Colonic mucosa (tissue), 4 donors: ENCODE measurements around the gene BRCA1. TPM values are rescaled to one million over a fixed set of nuclear protein-coding genes. Genes with fewer than 3 reads are reported as not detected.
"Not testable (repeated sequence)": the region's sequence is repeated elsewhere in the genome, so short reads cannot be mapped to it uniquely, and the experiment has no call there.

Experiments used
- DNase-seq: peaks from one replicate; pipeline ENCODE4 v3.0.0-alpha.2; 2020
- H3K27ac ChIP-seq: fragments of 200-600 bp; one replicate; pipeline ENCODE4 v1.8.0; 2021
- H3K27me3 ChIP-seq: fragments of 200-600 bp; one replicate; pipeline ENCODE4 v1.8.0; 2021
- H3K36me3 ChIP-seq: fragments of 200-600 bp; one replicate; pipeline ENCODE4 v1.8.0; 2021
- H3K4me1 ChIP-seq: fragments of 200-600 bp; one replicate; pipeline ENCODE4 v1.8.0; 2021; ENCODE audit warnings: mild to moderate bottlenecking
- H3K4me3 ChIP-seq: fragments of 200-600 bp; one replicate; pipeline ENCODE4 v1.8.0; 2021
- H3K9ac ChIP-seq, 2 donors: one replicate each; pipeline ENCODE4 v1.7.0; 2013; ENCODE audit warnings: control low read depth in 2 of 2, low read depth in 2 of 2, low read length in 2 of 2
- H3K9me3 ChIP-seq: fragments of 200-600 bp; one replicate; pipeline ENCODE4 v1.8.0; 2021
- CTCF ChIP-seq: fragments of 200-600 bp; IDR thresholded peaks from one replicate; pipeline ENCODE4 v1.8.0; 2022; ENCODE audit warnings: antibody characterized with exemption, mild to moderate bottlenecking
- intact Hi-C: fragments of 100-400 bp; cut with DNase I; formaldehyde crosslinking; loops from one replicate; pipeline ENCODE4 v1.14.1; 2022
- total RNA-seq, 2 donors: library from RNA; stranded (reverse); fragmentation: NEBNext Ultra II Directional in 1 of 2; extraction: Animal tissue kit (Norgen Biotek cat#: 25700) in 1 of 2; gene quantifications; one replicate each; pipeline ENCODE4 v1.2.1, GENCODE V29; 2021
- donor health status: healthy.
- donor health status: DM: no; HTN: no; CAD: no.
- donor health status: DM: no; HTN: no; CAD: no.

Gene BRCA1
- total RNA-seq, 2 donors from 2014 or later = 9.5 to 44.1 TPM

DNA sequence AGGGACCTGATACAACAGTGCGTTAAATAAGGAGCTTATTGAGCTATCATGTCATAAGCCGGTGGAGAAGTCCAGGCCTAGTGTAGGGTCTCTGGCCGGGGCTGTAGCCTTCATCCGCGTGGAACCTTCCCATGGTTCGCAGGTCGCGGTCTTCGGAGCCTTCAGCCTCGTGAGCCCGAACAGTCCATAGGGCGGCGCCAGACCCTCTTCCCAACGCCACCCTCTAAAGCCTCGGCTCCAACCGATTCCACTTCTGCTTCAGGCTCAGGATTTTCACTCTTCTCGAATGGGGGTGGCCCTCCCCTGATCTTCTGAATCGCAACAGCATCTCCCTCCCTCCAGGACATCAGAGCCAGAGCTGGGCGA, 10.3 kb upstream of the BRCA1 start:
- H3K4me1 ChIP-seq = no peaks in the 10 kb centered on the region
- H3K36me3 ChIP-seq = no peaks in the 10 kb centered on the region
- intact Hi-C loops = no loop called here
- H3K27ac ChIP-seq = no peak overlapping the region
- H3K27me3 ChIP-seq = no peaks in the 10 kb centered on the region
- no peak for TF ChIP-seq CTCF
- no peak overlapping the region for H3K4me3 ChIP-seq
- no peak overlapping the region for H3K9ac ChIP-seq
- DNase-seq = no peak
- no peaks in the 10 kb centered on the region for H3K9me3 ChIP-seq

GRCh38 chr17:43134774-43135453, 9.8 kb upstream of the BRCA1 start:
- H3K4me1 ChIP-seq = no peaks in the 10 kb centered on the region
- no peaks in the 10 kb centered on the region for H3K36me3 ChIP-seq
- H3K27me3 ChIP-seq = no peaks in the 10 kb centered on the region
- H3K4me3 ChIP-seq = no peak overlapping the region
- DNase-seq = no peak
- intact Hi-C loops = no loop called here
- H3K9me3 ChIP-seq = no peaks in the 10 kb centered on the region
- H3K9ac ChIP-seq = no peak overlapping the region
- TF ChIP-seq CTCF = no peak
- no peak overlapping the region for H3K27ac ChIP-seq

DNA sequence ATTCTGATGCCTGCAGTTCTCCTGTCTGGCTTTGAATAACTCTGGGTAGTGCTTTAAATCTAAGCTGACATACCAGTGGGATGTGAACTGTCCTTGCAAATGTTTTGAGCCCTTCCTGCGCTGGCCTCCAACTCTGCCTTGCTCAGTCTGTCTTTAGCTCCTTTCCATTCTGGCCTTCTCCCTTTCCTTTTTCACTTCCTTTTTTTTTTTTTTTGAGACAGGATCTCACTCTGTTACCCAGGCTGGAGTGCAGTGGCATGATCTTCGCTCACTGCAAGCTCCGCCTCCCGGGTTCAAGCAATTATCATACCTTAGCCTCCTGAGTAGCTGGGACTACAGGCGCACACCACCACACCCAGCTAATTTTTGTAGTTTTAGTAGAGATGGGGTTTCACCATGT, 8.3 kb upstream of the BRCA1 start:
- H3K4me3 ChIP-seq, DNase-seq, H3K9ac ChIP-seq, H3K27ac ChIP-seq, H3K36me3 ChIP-seq, intact Hi-C loops, H3K4me1 ChIP-seq, H3K27me3 ChIP-seq, H3K9me3 ChIP-seq: not testable (repeated sequence)

GRCh38 chr17:43132117-43132516, 7.0 kb upstream of the BRCA1 start:
- H3K4me1 ChIP-seq = no peaks in the 10 kb centered on the region
- no peak overlapping the region for H3K4me3 ChIP-seq
- no peaks in the 10 kb centered on the region for H3K9me3 ChIP-seq
- H3K36me3 ChIP-seq = no peaks in the 10 kb centered on the region
- no peaks in the 10 kb centered on the region for H3K27me3 ChIP-seq
- no peak for DNase-seq
- TF ChIP-seq CTCF = no peak
- no peak overlapping the region for H3K9ac ChIP-seq
- intact Hi-C loops = no loop called here
- no peak overlapping the region for H3K27ac ChIP-seq

DNA sequence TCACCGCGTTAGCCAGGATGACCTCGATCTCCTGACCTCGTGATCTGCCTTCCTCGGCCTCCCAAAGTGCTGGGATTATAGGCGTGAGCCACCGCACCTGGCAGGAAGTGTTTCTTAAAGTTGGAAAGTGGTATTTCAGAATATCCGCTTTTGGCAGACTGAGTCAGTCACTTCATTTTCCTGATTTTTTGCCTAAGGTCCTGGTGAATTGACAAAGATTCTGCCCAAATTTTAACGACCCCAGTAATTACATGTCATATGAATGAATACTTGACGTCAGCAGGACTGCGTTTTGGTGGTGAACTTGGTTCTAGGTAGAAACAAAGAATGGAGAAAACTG, 4.5 kb upstream of the BRCA1 start:
- DNase-seq = no peak
- intact Hi-C loops = no loop called here
- Histone ChIP-seq H3K36me3 (no peaks in the 10 kb centered on the region), H3K27ac (no peak overlapping the region), H3K27me3 (no peaks in the 10 kb centered on the region), H3K9ac (no peak overlapping the region), H3K4me1 (no peaks in the 10 kb centered on the region), H3K9me3 (no peaks in the 10 kb centered on the region), H3K4me3 (no peak overlapping the region)
- no peak for TF ChIP-seq CTCF

DNA sequence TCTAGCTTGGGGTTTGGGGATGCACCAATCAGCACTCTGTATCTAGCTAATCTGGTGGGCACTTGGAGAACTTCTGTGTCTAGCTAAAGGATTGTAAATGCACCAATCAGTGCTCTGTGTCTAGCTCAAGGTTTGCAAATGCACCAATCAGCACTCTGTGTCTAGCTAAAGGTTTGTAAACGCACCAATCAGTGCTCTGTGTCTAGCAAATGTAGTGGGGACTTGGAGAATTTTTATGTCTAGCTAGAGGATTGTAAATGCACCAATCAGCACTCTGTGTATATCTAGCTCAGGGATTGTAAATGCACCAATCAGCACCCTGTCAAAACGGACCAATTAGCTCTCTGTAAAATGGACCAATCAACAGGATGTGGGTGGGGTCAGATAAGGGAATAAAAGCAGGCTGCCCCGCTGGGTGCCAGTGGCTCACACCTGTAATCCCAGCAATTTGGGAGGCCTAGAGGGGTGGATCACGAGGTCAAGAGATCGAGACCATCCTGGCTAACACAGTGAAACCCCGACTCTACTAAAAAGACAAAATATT, 2.2 kb upstream of the BRCA1 start:
- H3K36me3 ChIP-seq, H3K4me3 ChIP-seq, DNase-seq, H3K9ac ChIP-seq, H3K27me3 ChIP-seq, H3K27ac ChIP-seq, H3K4me1 ChIP-seq, H3K9me3 ChIP-seq, intact Hi-C loops: not testable (repeated sequence)
